Measurements from ENCODE around the gene ARID1B.

The ARID1B gene

DNA sequence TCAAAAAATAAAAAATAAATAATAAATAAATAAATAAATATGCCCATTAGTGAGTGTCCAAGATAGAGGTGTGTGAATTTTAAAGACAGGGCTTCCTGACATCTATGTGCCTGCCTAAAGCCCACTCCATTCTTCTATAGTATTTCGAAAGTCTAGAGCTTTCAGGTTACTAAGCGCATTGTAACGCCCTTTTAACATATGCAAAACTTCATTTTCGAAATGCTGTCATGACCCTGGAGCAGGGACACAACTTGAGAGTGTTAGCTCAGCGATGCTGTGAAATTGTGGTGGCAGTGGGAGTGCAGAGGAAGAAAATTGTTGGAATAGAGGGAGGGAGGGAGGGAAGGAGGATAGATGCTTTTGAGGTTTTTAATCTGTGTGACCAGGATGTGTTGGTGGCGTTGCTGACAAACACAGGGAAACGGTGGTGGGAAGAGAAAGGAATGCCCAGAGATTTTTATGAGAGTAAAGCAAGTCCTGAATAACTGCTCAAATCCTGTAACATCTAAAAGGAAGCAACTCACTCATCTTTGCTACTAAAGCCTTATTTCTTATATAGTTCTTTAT is 169.3 kb downstream of the ARID1B start:
- no peak for DNase-seq

DNA sequence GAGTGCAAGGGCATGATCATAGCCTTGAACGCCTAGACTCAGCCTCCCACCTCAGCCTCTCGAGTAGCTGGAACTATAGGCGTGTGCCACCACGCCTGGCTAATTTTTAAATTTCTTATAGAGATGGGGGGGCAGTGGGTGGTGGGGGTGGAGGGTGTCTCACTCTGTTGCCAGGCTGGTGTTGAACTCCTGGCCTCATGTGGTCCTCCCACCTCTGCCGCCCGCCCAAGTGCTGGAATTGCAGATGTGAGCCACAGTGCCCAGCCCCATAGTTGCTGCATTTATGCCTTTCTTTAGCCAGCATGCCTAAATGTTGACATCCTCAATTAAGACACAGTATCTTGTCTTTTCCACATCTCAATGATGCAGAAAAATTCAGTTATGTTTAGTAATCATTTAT is 171.1 kb downstream of the ARID1B start:
- DNase-seq, result no peak

DNA sequence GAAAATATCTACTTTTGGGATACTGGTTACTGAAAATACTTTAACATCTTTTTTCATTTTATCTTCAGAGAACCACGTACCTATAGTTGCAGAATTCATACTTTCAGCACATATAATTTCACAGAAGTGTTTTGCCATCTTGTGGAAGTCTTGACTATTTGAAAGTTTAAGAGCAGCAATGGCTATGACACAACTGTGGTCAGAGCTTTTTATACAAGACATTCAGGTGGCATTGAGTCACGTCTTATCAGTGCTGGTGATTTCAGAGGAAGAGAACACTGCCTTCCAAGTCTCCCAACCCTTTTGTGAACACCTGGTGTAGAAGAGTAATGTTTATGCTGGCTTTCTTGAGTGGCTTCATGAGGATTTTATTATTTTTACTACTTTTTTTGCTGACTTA is 171.6 kb downstream of the ARID1B start:
- DNase-seq, result no peak

DNA sequence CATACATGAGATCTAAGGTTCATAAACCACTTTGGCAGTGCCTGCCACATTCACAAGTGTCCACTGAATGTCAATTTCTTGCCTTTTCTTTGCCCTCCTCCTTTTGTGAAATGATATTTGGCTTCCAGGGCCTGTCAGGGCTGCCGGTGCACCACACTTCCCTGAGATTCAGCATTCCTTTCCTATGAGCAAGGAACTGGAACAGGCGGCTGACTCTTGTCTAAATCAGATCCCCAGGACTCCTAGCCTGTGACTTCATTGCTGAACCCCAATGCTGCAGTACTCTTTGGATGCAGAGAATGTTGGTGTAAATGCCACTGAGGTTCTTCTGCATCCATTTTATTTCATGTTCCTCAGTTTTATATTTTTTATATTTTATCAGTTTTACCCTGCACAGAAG is 172.2 kb downstream of the ARID1B start:
- DNase-seq, result no peak

DNA sequence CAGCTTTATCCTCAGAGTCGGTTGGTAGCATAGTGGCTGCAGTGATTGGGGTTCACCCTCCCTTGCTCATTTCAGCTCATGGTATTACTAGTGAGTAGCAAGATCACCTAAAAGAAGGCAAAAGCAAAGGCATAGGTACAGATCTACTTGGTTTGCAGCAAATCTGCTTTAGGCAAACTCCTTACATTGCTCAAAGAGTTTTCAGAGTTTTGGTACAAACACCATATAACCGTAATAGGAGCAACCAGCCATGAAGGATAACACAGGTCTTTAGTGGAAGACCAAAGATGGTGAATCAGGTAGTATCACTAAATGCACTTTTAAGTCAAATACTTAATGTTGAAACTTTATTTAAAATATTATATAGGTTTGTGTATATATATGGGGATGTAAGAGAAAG is 172.9 kb downstream of the ARID1B start:
- DNase-seq, result no peak

DNA sequence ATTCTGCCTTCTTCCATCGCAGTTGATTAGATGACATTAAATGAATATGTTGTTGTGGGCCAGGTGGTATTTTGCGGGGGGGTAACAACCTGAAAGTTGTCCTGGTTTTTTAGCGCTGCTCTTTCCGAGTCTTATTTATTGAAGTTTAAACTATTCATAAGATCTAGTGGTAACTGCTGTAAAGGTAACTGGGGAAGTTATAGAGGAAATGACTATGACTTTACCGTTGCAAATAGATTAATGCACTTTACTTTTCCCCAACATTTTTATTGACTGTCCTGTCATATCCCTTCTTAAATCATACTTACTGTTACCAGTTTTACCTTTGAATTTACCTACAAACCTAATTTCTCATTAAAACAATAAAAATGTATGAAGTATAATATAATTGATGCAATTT is 173.4 kb downstream of the ARID1B start:
- DNase-seq, result no peak

DNA sequence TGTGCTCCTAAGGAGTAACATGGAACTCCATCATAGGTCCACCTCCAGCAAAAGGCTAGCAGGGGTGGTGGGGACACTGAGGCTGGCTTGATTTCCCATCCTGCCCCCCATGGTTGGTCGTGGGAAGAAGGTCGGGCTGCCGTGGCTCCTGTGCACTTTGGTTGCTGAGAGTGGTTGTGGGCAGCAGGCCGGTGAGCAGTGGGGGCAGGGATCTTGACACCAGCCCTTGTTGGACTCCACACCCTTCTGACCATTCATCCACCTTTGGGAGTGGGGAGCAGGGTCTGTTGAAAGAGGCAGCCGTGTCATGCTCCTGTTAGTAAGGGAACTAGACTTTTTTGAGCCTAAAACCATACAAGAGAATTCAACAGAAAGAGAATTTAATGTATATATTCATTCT is 175.2 kb downstream of the ARID1B start:
- DNase-seq, result no peak

DNA sequence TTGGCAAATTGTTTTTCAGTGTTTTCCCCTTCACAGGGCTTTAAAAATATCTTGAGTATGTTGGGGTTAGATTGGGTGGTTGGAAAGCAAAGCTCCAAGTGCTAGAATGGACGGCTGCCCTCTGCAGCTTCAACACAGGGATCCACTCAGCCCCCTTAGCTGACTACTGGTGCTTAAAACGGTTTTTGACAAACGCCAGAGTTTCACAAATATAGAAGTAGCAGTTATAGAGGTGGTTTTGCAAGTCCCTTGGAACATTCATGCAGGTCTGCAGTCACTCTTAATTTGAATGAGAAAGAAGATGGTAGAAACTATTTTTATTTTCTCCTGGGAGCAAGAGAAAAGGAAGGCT is 175.9 kb downstream of the ARID1B start:
- DNase-seq, result no peak

DNA sequence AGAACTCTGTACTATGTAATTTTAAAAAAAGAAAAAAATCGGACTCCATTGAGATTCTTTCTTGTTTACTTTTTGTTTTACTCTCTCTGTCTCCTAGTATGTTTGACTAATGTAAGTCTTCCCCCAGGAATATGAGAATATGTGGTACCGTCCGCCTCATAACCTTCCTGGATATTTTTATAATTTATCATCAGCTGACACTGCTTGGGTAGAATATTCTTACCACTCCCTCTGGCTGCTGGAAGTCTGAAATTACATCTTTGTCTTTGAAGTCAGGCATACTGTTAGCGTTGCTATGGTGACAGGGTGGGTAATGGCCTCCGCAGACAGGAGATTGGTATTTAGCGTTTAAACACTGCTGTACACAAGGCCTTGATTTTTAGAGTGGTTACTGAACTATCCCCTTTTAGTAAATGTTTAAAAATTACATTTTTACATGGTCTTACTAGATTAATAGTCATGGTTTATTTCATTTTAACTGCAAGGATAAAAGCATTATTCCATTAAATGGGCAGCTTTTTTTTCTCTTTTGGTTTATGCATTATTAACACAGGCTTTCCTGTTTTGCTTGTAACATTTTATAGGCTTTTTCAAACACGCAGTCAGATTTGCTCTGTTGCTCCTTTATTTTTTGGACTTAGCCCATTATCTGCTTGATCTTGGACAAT is 176.4 kb downstream of the ARID1B start:
- peak; percentile 38 for DNase-seq

DNA sequence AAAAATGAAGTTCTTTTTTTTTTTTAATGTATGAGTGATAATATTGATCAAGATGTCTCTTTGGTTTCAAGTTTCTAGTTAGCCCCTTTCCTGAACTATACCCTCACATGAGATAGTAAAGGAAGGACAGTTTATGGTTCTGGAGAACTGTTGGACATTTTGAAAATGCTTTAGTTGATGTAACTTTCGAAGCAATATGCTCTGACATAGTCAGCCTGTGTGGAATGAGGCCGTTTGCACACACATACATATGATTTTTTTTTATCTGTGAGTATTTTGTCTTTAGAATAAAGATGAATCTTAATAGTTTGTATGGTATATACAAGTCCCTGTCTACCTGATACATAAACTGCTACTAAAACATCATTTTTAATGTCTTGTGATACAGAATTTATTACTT is 177.0 kb downstream of the ARID1B start:
- DNase-seq, result no peak

DNA sequence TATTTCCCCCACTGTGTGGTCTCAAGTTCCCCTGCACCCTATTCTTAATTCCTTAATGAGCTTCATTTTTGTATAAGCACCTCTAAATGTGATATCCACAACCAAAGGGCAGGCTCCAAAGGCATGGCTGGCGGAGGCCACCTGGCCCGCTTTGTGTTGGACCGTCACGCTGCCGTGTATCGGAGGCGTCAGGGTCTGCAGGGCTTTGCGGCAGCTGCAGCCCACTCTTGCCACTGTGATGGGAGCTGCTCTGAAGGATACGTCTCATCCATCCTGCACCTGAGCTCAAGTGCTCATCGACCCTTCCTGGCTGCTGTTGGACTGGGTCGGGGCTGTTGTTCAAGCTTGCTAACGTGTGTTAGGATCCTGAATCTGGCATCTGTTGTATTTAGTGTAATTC is 177.6 kb downstream of the ARID1B start:
- no peak for DNase-seq

DNA sequence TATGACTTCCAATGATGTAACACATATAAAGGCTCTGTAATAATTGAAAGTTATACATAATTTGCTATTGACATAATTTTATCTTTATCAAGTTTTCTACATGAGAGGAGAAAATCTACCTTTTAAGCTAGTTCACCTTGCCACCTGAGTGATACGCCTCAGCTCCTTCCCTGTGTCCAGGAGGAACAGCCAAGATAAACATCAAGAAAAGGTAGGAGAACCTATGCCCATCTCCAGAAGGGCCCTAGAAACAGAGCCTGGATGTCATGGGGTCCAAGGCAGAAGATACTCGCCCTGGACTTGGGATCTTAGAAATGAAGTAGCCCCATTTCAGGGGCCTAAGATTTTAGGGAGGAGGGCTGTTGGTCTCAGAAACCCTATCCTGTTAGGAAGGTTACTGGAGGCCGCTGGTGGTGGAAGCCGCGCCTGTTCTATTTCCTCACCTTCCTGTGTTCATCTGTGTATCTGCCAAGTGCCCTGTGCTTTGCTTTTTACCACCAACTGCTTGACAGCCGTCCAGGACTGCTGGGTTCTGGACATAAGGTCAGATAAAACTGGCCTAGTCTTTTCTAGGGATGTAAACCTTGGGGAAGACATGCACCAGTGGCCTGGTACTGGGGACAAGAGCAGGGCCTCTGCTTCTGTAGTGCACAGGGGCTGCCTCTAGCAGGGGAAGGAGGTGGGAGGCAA is 178.5 kb downstream of the ARID1B start:
- no peak for DNase-seq

DNA sequence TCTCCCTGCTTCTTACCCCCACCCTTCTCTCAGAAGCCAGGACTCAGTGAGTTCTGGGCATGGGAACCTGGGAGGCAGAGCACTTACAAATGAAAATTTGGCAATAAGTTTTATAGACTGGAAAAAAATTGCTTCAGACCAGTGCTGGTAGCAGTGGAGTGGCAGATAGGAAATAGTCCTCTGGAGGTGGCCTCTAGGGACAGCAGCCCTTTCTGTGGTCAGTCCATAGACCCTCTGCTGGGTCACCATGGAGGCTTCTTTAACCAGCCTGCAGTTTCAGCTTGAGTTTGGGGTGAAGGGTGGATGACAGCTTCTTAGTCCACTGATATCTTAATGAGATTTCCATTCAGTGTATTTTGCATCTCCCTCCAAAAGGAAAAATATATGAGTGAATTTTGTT is 179.1 kb downstream of the ARID1B start:
- DNase-seq, result no peak

DNA sequence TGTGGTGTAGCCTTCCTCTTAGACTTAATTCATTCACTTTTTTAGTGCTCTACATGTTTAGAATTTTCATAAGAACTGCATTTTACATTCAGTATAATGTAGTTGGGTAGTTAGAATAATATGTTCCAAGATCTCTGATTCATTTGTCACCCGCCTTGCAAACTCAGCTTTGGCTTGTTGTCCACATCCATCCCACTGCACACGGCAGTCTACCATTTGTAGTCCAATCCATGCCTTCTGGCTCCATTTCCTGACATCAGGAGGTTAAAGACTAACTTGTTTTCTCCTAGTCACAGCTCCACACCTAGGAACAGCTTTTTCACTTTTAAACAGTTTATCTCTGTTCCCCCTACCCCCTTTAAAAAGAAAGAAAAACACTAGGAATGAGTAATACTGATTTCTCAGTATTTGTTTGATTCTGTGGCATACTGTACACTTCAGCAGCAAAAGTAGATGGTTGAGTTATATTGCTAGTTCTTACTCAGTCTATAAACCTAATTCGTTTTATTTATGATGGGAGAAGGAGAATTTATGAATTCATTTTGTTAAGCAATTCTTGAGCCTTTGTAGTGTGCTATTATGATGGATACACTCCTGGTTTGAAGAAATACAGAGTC is 180.9 kb downstream of the ARID1B start:
- DNase-seq, result no peak

DNA sequence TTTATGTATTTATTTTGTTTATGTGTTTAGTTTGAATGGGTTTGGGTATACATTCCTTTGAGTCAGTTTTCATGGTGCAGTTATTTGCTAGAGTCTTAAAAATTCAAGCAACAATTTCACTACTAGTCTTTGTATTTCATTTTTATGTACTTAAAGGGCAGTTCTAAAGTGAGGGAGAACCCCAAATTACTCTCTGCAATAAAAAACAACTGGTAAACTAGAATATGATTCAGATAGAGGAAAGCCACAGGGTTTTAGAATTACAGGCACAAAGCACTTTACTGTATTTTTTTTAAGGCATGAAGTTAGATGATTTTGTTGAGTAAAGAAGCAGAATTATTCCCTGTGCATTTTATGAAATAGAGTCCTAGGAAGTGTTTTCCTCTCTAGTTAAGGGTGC is 183.3 kb downstream of the ARID1B start:
- no peak for DNase-seq

DNA sequence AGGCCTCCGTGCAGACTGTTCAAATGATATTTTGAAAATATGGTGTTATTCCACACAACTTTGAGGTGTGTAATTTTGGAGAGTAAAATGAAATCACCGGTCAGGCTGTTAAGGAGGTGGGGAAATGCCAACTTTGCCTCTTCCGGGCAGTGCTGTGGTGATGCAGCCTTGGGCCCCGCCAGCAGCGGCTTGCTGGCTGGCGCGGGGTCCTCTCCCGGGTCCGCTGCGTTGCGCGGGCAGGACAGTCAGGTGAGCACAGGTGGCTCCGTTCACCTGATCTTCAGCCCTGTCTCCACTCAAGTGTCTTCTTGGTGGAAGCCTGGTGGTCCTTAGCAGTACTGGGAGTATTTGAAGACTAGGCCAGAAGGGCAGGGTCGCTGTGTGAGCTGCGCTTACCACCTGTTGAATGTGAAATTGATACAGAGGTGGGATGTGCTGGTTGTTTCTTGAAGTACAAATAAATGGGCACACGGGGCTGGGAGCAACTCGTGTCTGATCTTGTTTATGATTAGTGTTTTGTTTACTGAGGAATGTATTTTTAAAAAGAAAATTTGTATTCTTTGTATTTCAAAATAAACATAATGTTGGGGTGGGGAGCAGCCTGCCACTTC is 184.2 kb downstream of the ARID1B start:
- no peak for DNase-seq

DNA sequence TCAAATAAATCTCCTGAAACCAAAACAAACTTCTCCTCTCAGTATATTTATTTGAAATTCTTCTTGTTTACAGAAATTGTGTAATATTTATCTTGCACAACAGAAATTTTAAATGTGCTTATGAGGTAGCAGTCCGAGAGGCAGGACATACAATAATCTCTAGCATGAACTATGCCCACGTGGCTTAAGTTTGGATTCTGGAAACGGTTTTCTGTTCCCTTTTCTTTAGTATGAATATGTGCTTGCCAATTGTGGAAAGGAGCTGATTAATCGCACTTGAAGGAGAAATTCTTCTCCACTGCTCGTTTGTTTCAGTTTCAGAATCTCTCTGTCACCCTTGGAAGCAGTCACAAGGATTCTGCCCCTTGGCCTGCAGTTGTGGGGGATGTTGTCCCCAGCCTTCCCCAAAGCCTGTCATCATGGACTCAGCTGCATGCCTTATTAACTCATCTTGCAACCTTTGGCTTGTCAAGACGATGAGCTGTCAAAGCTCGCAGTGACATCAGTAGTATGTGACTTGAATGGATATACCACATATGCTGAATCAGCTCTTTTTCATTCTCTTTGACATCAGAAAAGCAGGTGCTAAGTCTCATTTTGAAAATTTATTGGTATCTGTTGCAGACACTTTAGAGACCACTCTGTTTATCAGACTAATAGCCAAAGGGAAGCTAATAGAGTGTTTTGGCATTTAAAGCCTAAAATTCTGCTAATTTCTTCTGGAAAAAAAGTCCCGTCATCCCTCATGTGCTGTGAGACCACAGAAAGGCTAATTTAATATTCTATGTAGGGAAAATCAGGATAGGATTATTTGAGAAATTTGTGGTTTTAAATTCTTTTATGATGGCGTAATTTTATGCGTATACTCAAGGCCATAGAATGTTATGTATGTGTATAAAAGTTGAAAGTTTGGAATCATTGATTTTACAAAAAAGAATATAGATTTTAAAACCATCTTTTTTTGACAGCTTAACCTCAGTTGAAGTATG is 186.8 kb downstream of the ARID1B start:
- no peak for DNase-seq

DNA sequence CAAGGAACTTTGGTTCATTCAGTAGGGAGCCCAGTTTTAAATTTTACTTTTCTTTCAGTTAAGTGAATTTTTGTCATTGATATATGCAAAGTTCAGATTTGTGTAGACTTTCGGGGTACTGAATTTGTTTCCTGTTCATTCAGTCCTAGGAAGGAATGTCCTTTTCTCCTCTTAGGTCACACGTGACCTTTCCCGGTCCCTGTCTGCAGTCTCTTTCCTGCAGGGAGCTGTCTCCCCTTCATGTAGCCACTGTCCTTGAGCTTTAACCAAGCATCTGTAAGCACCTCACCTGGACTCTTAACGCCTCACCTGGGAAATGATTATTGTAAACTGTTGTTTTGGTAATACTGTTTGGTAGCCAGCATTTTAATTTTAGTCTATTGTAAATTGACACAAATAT is 190.7 kb downstream of the ARID1B start:
- no peak for DNase-seq

DNA sequence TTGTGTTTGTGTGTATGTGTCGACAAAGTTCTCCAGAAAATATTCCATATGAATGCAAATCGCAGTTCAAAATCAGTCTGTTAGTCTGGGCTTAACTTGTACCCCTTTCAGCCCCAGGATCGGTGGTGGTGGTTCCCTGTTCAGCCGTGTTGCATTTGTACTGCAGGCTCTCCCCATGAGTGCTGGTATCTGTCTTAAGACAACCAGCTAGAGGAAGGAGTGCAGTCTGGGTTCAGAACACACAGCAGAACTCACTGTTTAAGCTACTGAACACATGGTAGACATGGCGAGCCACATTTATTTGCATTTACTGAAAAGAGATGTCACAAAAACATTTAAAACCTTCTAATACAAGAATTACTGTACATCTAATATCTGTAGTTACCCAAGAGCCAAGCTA is 192.1 kb downstream of the ARID1B start:
- DNase-seq, result no peak

DNA sequence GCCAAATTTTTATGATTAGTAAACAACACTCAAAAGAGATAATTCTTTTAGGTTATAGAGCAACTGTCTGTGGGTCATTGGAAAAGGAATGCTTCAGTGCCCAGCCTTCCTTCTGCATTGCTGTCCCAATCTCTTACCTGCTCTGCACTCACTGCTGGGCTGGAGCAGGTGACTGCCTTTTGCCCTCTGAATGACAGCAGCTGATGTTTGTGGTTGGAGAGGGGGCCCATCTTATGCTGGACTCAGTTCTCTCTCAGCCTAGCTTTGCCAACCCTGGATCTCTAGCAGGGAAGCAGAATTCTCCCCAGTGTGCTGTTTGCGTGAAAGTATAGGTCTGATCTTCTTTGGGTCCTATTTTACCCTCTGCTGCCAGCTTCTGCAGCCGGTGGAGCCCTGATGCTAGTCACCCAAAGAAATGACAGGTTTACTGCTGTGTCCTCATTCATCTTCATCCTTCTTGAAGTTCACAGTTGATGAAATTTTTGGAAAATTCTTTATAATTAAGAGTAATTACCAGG is 193.5 kb downstream of the ARID1B start:
- no peak for DNase-seq

DNA sequence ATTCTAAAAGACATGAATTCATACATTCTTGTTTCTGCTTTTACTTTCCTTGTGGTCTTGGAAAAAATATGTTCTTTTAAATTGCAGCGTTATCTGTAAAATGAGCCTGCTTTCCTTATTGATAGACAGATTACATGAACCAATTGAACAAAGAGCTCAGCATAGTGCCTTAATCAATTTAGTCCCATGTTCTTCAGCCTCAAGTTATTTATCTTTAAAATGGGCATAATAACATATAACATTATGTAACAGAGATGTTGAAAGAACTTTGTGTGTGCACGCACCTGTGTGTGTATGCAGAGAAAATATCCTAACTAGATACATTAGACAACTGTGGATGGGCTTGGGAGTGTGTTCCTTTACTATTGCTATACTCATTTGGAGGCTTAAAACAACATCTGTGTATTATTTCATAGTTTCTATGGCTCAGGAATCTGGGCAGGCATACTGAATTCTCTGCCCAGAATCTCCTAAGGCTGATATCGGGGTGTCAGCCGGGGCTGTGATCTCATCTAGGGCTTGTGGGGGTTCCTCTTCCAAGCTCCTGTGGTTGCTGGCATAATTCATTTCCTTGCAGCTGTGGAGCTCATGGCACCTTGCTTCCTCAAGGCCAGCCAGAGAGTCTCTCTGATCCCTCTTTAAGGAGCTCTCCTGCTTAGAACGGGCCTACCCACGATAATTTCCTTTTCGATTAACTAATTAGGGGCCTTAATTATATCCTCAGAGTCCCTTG is 194.1 kb downstream of the ARID1B start:
- no peak for DNase-seq

DNA sequence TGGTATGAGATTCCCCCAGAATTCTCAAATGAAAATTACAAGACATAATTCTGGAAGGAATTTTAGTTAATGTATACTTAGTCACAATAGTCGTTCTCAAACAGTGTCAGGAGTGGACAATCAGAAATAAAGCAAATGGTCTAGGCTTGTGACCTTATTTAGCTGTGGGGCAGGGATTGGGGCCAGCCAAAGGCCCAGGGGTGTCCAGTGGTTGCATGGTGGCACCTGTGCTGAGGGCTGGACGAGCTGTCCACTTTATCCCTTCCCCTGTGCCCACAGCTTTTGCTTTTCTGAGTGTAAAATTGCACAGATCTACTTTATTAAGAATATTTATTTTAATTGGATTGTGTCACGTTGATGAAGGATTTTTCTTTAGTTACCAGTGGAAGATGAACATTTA is 195.0 kb downstream of the ARID1B start:
- DNase-seq, result no peak

Data from effector CD4-positive, alpha-beta T cell (primary cell).